UCSD-AML1 (cell line): ENCODE results near the gene STK39.
"Not testable (repeated sequence)": the region's sequence is repeated elsewhere in the genome, so short reads cannot be mapped to it uniquely, and the experiment has no call there.

Experiments used
- DNase-seq: peaks from one replicate; lab custom pipeline; 2025; ENCODE audit not compliant: unreplicated experiment; lab: John Stamatoyannopoulos, UW

The STK39 gene

DNA sequence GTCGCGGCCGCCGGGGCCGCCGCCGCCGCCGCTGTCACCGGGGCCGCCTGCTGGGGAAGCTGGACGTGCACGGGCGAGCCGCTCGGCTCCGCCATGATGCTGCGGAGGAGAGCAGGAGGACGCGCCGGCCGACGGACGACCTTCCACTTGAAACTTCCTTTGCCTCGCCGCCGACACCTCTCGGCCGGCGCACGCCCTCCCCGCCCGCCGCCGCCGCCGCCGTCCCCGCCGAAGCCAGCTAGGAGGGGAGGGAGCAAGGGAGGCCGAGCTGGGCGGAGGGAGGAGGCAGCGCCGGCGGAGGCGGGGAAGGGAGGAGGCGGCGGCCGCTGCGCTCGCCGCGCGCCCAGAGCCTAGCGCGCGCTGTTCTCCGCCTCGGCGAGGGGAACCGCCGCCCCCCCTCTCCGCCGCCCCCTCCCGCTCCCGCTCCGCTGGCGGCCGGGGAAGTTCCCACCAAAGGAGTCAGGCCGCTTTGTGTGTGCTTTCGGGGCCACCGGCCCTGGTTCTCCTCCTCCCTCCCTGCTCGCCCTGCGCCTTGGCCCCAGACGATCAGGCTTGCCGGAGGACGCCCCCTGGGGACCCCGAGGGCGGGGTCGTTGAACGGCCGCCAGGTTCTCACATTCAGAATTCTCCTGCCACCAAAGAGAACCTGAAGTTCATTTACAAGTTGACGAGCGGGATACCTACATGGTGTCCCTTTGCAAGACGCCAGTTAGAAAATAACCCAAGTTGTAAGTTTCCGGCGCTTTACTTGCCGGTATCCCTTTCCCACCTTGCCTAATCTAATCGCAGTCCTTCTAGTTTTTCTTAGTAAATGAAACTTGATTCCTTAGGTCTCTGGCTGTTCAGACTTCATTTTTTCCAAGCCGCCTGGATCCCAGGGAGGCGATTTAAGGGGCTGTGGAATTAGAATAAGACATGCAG, at the start of gene STK39:
STK39 (minus strand) TSS at position 255 of the 921 bp plus-strand sequence; CDS start at position 95, 160 bp downstream.
- DNase-seq, result peak; percentile 81

DNA sequence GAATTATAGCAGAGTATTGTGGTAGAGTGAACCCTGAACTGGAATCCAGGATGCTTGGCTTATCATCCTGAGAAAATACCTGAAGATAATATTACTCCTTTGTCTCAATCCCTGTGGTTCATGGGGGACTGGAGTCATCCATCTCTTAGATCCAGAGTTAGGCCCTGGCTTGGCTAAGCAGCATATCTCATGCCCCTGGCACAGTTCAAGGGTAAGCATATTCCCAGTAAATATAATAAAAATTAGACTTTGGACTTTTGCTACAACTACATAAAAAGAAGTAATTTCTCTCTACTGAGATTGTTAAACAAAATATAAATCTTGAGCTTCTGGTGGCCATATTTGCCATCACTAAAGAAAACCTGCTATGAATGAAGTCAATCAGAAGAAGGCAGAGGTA, 47.7 kb upstream of the STK39 start:
- no peak for DNase-seq

DNA sequence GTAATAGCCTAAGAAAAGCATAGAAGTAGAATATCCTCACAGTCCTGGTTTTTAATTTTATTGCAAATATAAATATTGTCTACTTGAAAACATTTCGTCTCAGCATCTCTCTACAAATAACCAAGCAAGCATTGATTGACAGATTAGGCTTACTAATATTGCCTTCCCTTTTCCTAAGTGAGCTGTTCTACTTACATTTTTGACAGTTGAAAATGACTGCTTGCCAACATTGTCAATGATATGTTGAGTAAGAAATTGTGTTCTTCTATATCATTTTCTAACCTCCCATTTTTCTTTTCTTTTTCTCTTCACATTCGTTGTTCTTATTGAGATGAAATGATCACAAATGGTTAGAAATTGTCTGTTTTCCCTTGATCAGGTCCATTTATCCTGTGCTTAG, 47.0 kb upstream of the STK39 start:
- no peak for DNase-seq

DNA sequence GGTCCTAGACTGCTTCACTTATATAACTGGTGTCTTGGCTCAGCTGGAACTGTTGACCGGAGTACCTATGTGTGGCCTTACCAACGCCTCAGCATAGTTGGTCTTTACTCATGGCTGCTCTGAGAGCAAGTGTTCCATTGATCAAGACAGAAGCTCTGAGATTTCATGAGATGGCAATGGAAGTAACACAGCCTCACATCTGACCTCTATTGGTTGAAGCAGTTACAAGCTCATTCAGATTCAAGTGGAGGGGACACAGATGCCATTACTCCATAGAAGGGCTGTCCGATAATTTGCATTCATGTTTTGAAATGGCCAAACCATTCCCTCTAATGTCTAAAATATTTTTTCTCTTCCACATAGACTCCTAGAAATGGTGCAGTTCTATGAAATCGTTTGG, 46.4 kb upstream of the STK39 start:
- no peak for DNase-seq

DNA sequence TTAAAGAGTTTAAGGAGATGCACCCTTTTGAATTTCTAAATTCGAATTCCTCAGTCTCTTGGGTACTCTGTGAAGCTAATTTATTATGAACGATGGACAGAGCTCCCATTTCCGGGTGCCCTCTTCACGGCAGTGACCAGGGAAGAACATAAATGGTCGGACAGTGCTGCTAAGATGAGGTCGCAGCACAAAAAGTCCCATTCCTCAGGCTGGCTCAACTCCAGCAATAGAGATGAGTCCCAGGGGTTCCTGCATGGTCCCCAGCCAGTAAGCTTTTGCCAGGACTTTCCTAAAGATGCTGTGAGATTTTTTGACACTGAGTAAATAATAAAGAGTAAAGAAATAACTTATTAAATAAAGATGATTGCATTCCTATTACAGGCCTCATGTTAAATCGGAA, 43.0 kb upstream of the STK39 start:
- DNase-seq, result no peak

DNA sequence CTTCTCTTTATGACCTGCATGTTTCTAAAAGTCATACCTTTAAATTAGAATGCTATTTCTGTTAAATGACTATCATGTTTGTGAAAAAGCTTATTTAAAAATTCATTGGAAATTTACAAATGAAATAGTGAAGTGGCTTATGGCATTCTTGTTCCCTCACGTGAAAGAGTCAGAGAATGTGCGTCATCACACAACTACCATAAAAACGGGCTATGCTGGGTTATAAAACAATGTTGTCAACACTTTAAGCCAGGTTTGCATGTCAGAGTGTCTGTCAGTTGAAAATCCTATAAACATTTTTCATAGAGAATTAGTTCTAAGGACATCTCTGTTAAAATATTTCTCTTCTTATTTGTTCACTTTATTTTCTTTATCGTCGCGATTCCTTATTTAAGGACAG, 42.5 kb upstream of the STK39 start:
- no peak for DNase-seq

DNA sequence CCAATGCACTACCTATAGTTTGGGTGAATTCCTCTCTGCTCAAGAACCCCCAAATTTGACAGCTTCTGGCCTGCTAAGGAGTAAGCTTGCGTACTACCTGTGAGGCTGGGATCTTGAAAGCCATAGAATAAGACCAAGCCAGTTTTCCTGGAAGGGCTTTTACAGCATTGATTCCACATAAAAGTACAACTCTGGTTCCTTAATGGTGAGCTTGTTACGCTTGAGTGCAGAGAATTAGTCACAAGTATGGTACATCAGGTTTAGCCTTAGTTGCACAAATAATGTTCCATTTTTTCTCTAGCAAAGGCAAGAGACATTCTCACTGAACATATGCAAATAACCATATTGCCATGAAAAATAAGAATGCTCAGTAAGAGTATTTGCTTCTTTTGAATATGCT, 39.1 kb upstream of the STK39 start:
- DNase-seq, result no peak

DNA sequence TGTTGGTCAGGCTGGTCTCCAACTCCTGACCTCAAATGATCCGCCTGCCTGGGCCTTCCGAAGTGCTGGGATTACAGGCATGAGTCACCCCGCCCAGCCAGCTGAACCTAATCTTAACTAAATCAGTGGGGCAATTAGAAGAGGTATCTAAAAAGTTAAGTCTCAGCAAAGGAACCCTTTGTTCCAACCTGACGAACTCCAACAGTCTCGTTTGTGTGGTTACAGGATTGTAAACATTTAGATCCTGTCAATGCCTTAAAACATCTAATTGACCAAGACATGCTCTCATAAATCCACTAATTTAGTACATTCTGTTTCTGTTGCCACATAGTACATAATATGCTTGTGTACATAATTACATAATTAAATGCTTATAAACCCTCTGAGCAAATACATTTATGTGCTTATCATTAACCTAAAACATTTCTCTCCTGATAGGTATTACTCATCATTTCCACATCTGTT, 31.1 kb upstream of the STK39 start:
- DNase-seq, result no peak

DNA sequence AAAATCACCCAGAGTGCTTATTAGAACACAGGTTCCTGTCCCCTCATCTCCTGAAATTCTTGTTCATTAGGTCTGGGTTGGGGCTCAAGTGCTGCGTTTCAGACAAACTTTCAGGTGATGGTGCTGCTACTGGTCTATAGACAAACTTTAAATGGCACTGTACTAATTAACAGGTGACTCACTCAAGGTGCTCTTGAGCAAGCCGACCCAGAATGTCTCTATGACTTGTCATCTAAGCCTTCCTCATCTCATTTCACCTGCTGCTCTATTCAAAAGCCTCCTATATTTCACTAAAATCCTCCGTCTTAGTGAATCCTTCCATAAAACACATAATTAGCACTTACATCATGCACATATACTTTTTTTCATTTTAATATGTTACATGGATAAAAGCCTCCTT, 29.9 kb upstream of the STK39 start:
- DNase-seq, result no peak

DNA sequence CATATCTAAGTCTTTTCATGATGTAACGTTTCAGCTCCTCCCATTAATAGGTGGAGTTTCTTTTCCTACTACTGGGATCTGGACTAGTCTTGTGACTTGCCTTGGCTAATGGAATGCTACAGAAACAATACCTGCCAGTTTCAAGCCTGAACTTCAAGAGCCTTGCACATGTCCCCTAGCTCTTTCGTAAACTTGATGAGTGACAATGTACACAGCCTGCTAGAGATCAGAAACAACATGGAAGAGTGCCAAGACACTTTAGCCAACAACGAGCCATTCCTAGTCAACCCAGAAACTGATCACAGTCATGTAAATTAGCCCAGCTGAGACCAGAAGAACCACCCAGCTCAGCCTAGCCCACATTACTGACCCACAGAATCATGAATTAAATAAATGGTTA, 24.8 kb upstream of the STK39 start:
- no peak for DNase-seq

DNA sequence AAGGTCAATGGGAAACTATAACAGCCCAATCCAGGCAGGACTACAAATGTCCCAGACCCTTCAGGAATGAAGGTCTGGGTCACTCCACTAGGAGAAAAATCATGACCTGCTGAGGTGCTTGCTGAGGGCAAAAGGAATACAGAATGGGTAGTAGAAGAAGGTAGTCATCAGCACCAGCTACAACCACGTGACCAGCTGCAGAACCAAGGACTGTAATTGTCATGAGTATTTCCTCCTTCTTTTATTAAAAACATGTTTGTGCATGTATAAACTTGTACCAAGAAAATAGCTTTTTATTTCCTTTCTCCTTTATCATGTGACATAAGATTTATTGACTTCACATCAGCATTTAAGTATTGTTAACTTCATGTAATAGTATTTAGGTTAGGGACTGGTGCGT, 15.5 kb upstream of the STK39 start:
- DNase-seq, result not testable (repeated sequence)

DNA sequence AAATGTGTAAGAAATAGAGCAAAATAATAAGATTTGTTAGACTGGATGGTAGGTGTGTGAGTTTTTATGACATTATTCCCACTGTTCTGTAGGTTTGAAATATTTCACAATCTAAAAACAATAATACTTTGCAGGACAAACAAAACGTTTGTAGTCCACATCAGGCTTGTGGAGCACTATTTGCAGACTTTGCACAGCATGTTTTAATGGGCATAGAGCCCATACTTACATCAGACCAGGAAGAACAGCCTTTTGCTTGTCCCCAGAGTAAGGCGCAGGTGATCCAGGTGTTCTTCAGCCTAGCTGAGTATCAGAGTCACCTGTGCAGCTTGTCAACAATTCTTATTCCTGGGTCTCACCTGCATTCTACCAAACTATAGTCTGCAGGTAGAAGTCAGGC, 9.1 kb upstream of the STK39 start:
- DNase-seq, result no peak

DNA sequence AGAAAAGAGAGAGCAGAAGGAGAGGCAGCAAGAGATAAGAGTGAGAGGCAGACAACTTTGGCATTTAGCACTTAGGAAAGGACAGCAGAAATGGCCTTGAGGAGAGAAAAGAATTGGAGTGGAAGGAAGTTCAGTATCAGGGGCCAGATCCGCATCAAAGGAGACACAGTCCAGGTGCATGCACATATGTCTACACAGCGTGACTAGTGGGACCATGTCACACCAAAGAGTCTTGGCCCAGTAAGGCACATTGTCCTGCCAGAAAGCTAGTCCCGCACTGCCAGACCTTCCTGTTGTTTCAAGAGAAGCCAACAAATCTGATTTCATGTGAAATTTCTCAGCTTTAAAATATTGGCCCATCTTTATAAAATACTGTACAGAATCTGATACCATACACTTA, 8.5 kb upstream of the STK39 start:
- DNase-seq, result no peak

DNA sequence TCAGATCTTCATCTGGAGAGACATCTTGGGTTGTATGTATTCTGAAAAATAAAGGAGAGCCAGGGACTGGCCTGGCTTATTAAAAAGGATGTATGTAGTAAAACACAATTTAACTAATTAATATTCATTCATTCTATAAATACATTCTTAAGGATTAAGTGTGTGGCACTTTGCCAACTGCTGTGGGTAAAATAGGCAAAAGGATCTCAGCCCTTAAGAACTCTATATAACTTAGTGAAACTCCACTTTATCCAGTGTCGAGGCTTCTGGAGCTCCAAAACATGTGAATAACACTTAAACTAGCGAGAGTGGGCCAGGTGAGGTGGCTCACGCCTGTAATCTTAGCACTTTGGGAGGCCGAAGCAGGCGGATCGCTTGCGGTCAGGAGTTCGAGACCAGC, 7.7 kb upstream of the STK39 start:
- DNase-seq, result no peak

DNA sequence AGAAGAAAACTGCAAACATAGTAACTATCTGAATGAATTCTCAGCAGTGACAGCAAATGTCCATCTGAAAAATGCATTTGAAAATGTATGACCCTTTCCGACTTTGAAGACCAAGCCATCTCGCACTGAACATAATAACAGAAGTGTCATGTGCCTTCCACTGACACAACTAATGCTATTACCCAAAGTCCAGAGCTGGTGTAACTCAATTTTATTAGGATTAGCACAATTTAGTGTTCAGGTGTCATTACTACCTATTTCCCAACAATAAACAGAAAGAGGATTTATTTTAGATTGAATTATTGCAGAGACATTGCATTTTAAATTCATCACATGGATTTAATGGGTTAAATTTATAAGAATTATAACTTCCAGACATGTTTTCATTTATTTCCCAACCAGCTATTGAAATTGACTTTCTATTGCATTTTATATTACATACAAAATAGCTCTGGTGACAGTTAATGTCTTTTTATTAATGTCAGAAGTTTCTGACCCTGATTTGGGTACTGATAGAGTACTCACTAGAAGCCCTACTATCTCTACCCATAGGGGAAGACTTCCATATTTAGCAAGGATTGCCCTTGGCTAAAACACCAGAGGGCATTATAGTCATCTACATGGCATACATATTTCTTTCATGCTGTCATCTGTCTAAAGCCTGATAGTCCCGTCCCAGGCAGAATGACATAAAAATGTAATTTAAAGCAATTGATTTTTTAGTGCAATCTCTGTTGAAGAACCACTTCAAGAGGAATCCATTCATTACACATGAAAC, 7.0 kb upstream of the STK39 start:
- DNase-seq, result no peak

DNA sequence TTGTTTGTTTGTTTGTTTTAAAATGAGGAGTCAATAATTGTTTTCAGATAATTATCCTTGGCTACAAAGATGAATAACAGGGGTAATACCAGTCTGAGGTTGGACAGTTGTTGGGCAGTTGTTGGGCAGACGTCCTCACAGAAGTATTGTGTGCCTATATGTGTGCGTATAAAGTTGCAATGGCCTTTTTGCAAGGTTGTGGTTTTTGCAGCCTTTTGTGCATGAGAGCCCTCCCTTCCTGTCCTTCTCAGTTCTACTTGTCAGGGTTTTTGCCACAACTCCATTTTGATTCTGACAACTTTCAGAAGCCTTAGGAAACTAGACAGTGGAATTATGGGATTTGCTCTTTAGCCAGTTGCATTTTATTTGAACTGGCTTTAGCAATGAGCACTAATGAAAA, 6.0 kb upstream of the STK39 start:
- DNase-seq, result no peak

DNA sequence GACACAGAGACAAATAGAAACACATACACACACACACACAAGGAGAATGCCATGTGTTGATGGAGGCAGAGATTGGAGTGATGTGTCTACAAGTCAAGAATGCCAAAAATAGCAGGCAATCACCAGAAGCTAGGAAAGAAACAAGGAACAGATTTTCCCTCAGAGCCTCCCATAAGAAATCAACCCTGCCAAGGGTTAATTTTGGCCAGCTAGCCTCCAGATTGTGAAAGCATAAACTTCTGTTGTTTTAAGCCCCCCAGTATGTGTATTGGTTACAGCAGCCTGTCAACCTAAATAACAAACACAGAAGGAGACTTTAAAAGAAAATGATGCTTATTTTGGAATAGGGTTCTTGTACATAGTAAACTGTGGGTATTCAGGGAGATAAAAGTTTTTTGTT, 5.6 kb upstream of the STK39 start:
- no peak for DNase-seq

DNA sequence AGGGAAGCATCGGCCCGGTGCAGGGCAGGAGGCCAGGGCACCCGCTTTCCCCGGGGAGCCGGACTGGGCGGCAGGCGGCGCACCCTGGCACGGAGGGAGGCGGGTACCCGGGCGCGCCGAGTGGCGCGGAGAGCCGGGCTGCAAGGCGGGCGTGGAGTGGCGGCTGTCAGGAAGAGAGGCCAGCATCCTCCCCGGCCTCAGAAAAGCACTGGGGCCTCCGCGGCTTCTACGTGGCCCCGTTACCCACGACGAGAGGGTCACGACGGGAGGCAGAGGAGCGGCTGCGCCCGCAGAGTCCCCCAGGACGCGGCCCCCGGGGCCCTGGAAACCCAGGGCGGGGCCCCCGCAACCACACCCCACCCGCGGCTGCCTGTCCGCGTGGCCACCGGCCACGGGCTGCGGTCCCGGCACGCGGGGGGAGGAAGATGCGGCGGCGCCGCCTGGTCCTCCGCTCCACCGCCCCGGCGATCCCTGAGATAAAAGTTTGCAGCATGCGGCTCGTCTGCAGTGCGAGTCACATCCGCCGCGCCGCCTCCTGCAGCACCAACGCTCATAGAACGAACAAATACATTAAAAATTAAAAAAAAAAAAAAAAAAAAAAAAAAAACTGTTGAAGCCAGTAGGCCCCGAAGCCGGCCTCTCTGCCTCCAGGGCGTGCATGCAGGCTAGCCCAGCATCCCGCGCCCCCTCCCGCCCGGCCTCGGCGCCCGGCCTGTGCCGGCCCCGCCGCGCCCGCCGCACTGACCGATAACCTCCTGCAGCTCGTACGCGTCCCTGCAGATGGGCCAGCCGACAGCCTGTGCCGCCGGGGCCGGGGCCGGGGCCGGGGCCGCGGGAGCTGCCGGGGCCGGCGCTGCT, 683 bp downstream of the STK39 start:
- DNase-seq, result peak; percentile 71

DNA sequence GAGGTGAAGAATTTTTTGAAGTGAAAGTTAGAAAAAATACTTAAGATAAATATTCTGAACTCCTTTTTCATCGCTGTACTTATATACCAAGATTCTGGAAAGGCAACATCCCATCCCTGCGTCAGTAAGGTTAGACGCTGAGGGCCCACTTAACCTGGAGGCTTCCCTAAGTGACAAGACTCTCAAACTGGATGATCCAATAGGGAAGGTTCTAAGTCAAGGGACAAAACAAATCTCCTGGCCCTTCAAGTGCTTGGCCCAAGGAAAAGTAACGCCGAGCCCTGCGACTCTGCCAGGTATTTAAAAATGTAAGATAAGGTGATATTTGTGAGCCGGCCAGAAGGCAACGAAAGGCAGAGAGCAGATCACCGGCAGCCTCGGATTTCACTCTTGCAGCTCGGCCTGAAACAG, 1.3 kb downstream of the STK39 start:
- no peak for DNase-seq

DNA sequence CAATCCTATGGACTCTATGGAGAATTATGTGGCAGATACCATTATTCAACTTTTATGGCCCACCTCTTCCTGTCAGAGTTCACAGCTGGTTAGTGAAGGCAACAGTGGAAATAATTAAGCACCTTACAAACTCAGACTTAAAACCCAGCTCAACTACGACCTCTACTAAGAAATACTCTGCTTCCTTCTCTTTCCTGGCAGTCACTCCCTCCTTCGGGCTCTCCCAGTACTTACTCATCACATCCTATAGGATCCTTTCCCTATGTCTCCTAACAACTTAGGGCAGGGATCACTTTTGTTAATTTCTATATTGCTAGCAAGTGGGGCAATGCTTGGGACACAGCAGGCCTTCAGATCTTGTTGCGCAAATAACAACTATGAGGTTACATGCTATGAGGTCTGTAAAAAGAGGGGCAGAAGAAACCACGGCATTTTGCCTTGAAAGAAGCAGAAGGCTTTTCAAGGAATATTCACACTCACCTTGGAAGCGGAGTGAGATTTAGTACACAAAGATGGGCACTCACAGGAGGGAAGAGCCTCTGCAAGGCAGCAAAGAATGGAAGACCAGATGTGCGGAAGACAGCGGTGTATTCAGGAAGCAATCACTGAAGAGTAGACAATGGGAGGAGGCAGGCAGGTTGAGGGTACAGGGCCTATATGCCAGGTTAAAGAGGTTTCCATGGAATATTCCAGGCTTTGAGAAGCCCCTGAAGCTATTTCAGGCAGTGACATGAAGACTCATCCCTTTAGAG, 2.1 kb downstream of the STK39 start:
- no peak for DNase-seq

DNA sequence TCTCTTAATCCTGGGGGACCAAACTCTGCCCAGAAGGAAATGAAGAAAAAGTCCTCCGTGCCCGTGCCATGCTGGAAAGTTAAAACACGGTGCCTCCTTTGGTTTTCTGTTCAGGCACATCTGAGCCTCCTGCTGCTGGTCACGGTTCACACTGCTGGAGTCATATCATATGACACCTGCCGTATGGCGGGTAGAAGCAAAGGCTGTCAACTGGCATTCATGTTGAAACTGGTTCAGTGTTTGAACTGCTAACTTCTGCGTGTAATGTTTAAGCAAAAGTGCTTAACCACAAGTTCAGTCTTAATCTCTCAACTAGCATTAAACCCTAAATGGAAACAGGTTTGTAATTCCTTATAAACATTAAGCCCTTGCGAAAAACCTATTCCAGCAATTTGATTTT, 3.1 kb downstream of the STK39 start:
- no peak for DNase-seq
